Inflammatory macrophage treated with lipopolysaccharide for 1 hour (primary cell): Measurements from ENCODE around the gene ACSL1.

Experiments
- DNase-seq, 2 donors: peaks; one replicate each; pipeline ENCODE4 v3.0.0-alpha.2; 2020 to 2022

ACSL1 gene

DNA sequence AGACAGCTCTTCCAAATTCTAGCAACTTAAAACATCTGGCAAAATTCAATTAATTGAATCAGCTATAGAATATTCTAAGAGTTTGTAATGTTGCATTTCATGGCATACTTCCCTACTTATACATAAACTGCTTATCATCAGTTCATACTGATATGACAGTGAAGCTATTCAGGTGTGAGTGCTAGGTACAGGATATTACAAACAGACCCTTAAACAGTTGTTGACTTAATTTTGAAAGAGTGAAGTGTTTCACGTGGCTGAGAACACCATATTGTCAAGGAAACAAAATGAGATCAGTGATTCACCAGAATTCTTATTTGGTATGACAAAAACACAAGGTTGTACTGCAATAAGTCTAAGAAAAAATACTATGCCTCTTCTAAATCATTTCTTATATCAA lies 119.3 kb downstream of the ACSL1 start:
- DNase-seq: no peak

DNA sequence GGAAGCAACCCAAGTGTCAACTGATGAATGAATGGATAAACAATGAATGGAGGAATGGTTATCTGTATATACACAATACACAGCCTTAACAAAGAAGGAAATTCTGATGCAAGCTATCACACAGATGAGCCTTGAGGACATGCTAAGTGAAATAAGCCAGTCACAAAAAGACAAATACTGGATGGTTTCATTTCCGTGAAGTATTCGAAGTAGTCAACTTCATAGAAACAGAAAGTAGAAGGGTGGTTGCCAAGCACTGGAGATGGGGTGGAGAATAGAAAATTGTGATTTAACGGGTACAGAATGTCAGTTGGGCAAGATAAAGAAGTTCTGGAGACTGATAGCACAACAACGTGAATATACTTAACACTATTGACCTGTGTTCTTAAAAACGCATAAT lies 120.1 kb downstream of the ACSL1 start:
- no peak for DNase-seq
